Activated CD8-positive, alpha-beta T cell treated with anti-CD3 and anti-CD28 coated beads, Interleukin-2, amount 10 ng/mL, durations not matched to agents 7 days and 5 days (primary cell): Measurements from ENCODE around the gene INHBB. TPM values are rescaled to one million over a fixed set of nuclear protein-coding genes. Genes with fewer than 3 reads are reported as not detected.

Source experiments
- ATAC-seq: fragments of 150-1000 bp; cut with Tn5 transposase; one replicate; pipeline ENCODE4 v1.10.0; 2021; ENCODE audit warnings: moderate library complexity
- CTCF ChIA-PET: fragments of 350-600 bp; sonication (Branson Sonifier 250); formaldehyde crosslinking; loops from one replicate; lab custom pipeline; 2021; ENCODE audit warnings: antibody characterized with exemption; lab: Charles Lee
- POLR2A ChIA-PET: fragments of 350-600 bp; sonication (Branson Sonifier 250); formaldehyde crosslinking; loops from one replicate; lab custom pipeline; 2021; ENCODE audit warnings: antibody characterized with exemption; lab: Charles Lee
- DNase-seq: peaks from one replicate; pipeline ENCODE4 v3.0.0-alpha.2; 2020
- H3K27ac Mint-ChIP-seq: one replicate; pipeline ENCODE4 v1.8.0; 2021; ENCODE audit warnings: mild to moderate bottlenecking, mixed read lengths
- H3K27me3 Mint-ChIP-seq: one replicate; pipeline ENCODE4 v1.8.0; 2021; ENCODE audit warnings: low read depth, mixed read lengths
- H3K36me3 Mint-ChIP-seq: one replicate; pipeline ENCODE4 v1.8.0; 2021; ENCODE audit warnings: low read depth, mixed read lengths
- H3K4me1 Mint-ChIP-seq: one replicate; pipeline ENCODE4 v1.8.0; 2021; ENCODE audit warnings: low read depth, mixed read lengths
- H3K4me3 Mint-ChIP-seq: one replicate; pipeline ENCODE4 v1.8.0; 2021; ENCODE audit warnings: mild to moderate bottlenecking, mixed read lengths
- H3K9me3 Mint-ChIP-seq: one replicate; pipeline ENCODE4 v1.8.0; 2022; ENCODE audit warnings: mixed read lengths; ENCODE audit not compliant: insufficient read depth
- total RNA-seq, 2 experiments: library from RNA; stranded (reverse); gene quantifications; one replicate each; pipeline ENCODE4 v1.2.3, GENCODE V29; 2021

Gene INHBB
- total RNA-seq, 2 experiments from 2014 or later, result not detected

- Mint-ChIP-seq H3K27me3 (no peaks in the 10 kb centered on the region), H3K27ac (no peak overlapping the region), H3K4me3 (no peak overlapping the region), H3K9me3 (no peaks in the 10 kb centered on the region), H3K36me3 (no peaks in the 10 kb centered on the region), H3K4me1 (no peaks in the 10 kb centered on the region)
- CTCF ChIA-PET, result no interaction called here
- ATAC-seq, result no peak
- POLR2A ChIA-PET, result no interaction called here
- no peak for DNase-seq
Observed at GRCh38 chr2:120376679-120377640, 31.0 kb downstream of the INHBB start.

DNA sequence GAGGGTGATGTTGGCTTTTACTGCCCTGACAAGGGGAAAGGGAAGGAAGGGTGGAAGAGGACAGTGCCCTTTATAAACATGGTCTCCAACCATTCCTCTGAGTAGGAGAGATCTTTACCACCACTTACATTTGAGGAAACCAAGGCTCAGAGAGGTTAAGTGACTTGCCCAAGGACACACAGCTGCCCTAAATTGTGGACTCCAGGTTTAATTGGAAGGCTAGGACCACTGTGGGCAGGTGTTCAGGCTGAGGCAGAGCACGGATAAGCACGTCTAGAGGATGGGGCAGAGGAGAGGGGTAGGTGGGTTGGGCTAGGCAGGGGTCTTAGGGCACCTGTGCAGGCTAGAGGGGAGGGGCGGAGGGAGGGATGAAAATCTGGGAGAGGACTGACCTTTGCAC lies 32.7 kb downstream of the INHBB start:
- ChIA-PET POLR2A (no interaction called here), CTCF (no interaction called here)
- DNase-seq (no peak), ATAC-seq (no peak)
- H3K27ac Mint-ChIP-seq, result no peak overlapping the region
- no peaks in the 10 kb centered on the region for H3K4me1 Mint-ChIP-seq
- no peak overlapping the region for H3K4me3 Mint-ChIP-seq
- H3K27me3 Mint-ChIP-seq, result no peaks in the 10 kb centered on the region
- no peaks in the 10 kb centered on the region for H3K36me3 Mint-ChIP-seq
- H3K9me3 Mint-ChIP-seq, result no peaks in the 10 kb centered on the region

GRCh38 chr2:120379916-120380893 lies 34.3 kb downstream of the INHBB start:
- ChIA-PET CTCF (no interaction called here), POLR2A (no interaction called here)
- no peaks in the 10 kb centered on the region for H3K27me3 Mint-ChIP-seq
- no peak overlapping the region for H3K27ac Mint-ChIP-seq
- DNase-seq, result no peak
- no peak overlapping the region for H3K4me3 Mint-ChIP-seq
- H3K36me3 Mint-ChIP-seq, result no peaks in the 10 kb centered on the region
- no peak for ATAC-seq
- H3K4me1 Mint-ChIP-seq, result no peaks in the 10 kb centered on the region
- no peaks in the 10 kb centered on the region for H3K9me3 Mint-ChIP-seq

DNA sequence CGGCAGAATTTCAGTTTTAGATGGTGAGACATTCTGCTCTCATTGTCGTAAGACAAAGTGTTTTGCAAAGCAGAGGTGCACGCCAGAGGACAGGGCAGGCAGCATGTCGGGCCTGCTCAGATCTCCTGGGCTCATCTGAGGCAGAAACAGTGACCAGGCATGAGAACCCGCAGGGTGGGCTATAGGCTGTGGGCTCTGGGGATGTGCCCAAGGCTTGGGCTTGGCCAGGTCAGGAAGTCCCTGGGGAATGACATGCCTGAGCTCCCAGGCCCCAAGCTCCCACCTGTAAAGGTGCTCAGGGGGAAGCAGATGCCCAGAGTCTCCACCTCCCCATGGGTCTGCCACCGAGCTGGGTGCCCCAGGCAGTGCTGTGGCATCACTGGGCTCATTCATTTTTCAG lies 35.3 kb downstream of the INHBB start:
- POLR2A ChIA-PET, result no interaction called here
- ATAC-seq (no peak), DNase-seq (no peak)
- Mint-ChIP-seq H3K27me3 (no peaks in the 10 kb centered on the region), H3K9me3 (no peaks in the 10 kb centered on the region), H3K4me3 (no peak overlapping the region), H3K4me1 (no peaks in the 10 kb centered on the region), H3K36me3 (no peaks in the 10 kb centered on the region), H3K27ac (no peak overlapping the region)
- CTCF ChIA-PET, result no interaction called here

DNA sequence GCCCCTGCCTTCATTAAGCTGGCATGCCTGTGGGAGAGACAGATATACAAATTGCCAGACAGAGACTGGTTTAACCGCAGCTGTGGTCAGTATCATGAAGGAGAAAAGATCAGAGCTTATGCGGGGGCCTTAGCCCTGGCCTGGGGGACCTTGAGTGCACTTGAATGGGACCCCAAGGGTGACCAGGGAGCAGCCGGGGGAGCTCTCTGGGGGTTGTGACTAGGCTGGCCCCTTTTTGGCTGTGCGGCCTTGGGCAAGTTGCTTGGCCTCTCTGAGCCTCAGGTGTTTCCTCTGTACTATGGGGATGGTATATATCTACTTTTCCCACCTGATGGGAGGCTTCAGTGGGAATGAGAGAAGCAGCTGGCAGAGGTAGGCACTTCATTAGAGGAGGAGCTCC lies 35.7 kb downstream of the INHBB start:
- Mint-ChIP-seq H3K4me3 (no peak overlapping the region), H3K36me3 (no peaks in the 10 kb centered on the region), H3K27ac (no peak overlapping the region), H3K4me1 (no peaks in the 10 kb centered on the region), H3K9me3 (no peaks in the 10 kb centered on the region), H3K27me3 (no peaks in the 10 kb centered on the region)
- POLR2A ChIA-PET, result no interaction called here
- DNase-seq, result no peak
- ATAC-seq, result no peak
- CTCF ChIA-PET, result no interaction called here

DNA sequence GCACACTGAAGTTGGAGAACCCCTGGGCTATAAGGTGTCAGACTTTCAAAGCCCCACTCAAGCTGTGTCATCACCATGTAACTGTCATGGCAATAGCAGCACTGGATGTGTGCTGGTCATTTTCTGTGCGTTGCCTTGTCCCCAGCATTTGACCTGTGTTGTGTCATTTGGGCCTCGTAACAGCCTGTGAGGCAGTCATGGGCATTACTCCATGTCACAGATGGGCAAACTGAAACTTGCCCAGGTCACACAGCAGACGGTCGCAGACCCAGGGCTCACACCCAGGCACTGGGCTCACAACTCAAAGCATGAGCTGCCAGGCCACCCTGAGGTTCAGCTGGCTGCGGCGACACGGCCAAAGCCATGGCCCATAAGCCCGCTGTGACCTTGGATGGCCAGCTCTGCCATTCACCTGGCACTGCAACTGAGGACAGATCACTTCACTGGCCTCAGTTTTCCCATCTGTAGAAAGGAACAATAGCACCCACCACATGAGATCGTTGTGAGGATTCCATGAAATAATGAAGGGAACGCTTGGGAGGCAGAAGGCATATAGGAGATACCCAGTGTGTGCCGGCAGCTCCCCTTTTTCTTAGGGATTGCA lies 36.7 kb downstream of the INHBB start:
- DNase-seq (no peak), ATAC-seq (no peak)
- no peaks in the 10 kb centered on the region for H3K4me1 Mint-ChIP-seq
- no peak overlapping the region for H3K4me3 Mint-ChIP-seq
- H3K27ac Mint-ChIP-seq, result no peak overlapping the region
- ChIA-PET CTCF (no interaction called here), POLR2A (no interaction called here)
- no peaks in the 10 kb centered on the region for H3K27me3 Mint-ChIP-seq
- no peaks in the 10 kb centered on the region for H3K9me3 Mint-ChIP-seq
- H3K36me3 Mint-ChIP-seq, result no peaks in the 10 kb centered on the region

DNA sequence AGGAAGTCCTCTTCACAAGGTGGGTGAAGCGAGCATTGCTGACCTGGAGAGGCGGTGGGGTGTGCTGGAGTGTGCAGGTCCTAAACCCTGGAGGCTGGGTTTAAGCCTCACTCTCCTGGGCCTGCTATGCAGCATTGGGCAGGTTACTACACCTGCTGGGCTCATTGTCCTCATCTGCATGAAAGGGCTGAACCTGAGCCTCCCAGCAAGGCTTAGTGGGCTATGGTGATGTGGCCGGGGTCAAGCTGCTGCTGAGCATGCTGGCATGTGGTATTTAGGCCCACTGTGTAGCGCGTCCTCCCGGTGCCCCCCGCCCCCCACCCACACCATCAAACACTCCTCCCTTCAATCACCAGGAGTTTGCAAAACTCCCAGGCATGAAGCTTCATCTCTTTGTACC lies 37.3 kb downstream of the INHBB start:
- H3K27me3 Mint-ChIP-seq, result no peaks in the 10 kb centered on the region
- H3K9me3 Mint-ChIP-seq, result no peaks in the 10 kb centered on the region
- DNase-seq (no peak), ATAC-seq (no peak)
- no peak overlapping the region for H3K4me3 Mint-ChIP-seq
- no peaks in the 10 kb centered on the region for H3K36me3 Mint-ChIP-seq
- ChIA-PET POLR2A (no interaction called here), CTCF (no interaction called here)
- no peak overlapping the region for H3K27ac Mint-ChIP-seq
- no peaks in the 10 kb centered on the region for H3K4me1 Mint-ChIP-seq

- H3K27me3 Mint-ChIP-seq, result no peaks in the 10 kb centered on the region
- no peak overlapping the region for H3K27ac Mint-ChIP-seq
- H3K4me3 Mint-ChIP-seq, result no peak overlapping the region
- CTCF ChIA-PET, result no interaction called here
- no peak for ATAC-seq
- no peaks in the 10 kb centered on the region for H3K4me1 Mint-ChIP-seq
- no peaks in the 10 kb centered on the region for H3K9me3 Mint-ChIP-seq
- DNase-seq, result no peak
- POLR2A ChIA-PET, result no interaction called here
- H3K36me3 Mint-ChIP-seq, result no peaks in the 10 kb centered on the region
Observed at GRCh38 chr2:120383631-120384340, 37.9 kb downstream of the INHBB start.

GRCh38 chr2:120384486-120385354 lies 38.8 kb downstream of the INHBB start:
- H3K36me3 Mint-ChIP-seq, result no peaks in the 10 kb centered on the region
- H3K4me3 Mint-ChIP-seq, result no peak overlapping the region
- H3K4me1 Mint-ChIP-seq, result no peaks in the 10 kb centered on the region
- no peak overlapping the region for H3K27ac Mint-ChIP-seq
- POLR2A ChIA-PET, result no interaction called here
- CTCF ChIA-PET, result no interaction called here
- no peaks in the 10 kb centered on the region for H3K27me3 Mint-ChIP-seq
- no peaks in the 10 kb centered on the region for H3K9me3 Mint-ChIP-seq
- DNase-seq (no peak), ATAC-seq (no peak)

DNA sequence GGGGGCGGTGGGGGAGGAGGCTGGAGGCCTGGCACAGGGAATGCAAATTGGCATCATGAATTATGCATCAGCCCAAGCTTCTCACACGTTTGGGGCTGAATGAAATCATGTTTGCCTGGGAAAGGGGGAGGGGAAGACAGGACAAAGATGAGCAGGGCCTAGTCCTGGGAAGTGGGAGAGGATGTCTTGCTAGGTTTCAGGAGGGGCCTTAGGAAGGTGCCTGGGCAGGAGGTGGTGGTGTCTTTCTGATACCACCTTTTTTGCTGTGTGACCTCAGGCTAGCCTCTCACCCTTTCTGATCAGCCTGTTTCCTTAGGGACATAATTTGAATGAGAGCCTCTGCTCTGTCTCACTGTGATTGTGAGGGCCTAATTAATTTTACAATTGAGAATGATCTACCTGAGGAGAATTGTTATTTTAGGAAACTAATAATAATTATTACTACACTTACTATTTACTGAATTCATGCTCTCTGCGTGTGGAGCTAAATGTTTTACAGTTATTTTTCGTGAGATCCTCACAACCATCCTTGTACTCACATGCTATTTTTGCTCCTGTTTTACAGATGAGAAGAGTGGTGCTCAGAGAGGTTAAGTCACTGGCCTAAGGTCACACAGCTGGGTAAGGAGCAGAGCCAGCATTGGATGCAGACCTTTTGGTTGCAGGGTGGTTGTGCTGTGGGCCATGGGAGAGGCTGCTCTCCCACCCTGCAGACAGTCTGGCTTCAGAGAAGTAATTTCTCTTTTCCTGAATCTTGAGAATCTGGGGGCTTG lies 39.6 kb downstream of the INHBB start:
- no peak overlapping the region for H3K4me3 Mint-ChIP-seq
- no peaks in the 10 kb centered on the region for H3K4me1 Mint-ChIP-seq
- no peaks in the 10 kb centered on the region for H3K27me3 Mint-ChIP-seq
- no peak for ATAC-seq
- no peaks in the 10 kb centered on the region for H3K9me3 Mint-ChIP-seq
- ChIA-PET POLR2A (no interaction called here), CTCF (no interaction called here)
- DNase-seq, result no peak
- H3K27ac Mint-ChIP-seq, result no peak overlapping the region
- H3K36me3 Mint-ChIP-seq, result no peaks in the 10 kb centered on the region
